ENCODE results near the gene SCOC. TPM values are rescaled to one million over a fixed set of nuclear protein-coding genes. Genes with fewer than 3 reads are reported as not detected.

Gene SCOC
- total RNA-seq: 47.9 TPM

GRCh38 chr4:140373328-140374129 lies at the start of gene SCOC:
TSS of gene SCOC (plus strand) at chr4:140373646. CDS start at chr4:140379171, 5,525 bp downstream.

DNA sequence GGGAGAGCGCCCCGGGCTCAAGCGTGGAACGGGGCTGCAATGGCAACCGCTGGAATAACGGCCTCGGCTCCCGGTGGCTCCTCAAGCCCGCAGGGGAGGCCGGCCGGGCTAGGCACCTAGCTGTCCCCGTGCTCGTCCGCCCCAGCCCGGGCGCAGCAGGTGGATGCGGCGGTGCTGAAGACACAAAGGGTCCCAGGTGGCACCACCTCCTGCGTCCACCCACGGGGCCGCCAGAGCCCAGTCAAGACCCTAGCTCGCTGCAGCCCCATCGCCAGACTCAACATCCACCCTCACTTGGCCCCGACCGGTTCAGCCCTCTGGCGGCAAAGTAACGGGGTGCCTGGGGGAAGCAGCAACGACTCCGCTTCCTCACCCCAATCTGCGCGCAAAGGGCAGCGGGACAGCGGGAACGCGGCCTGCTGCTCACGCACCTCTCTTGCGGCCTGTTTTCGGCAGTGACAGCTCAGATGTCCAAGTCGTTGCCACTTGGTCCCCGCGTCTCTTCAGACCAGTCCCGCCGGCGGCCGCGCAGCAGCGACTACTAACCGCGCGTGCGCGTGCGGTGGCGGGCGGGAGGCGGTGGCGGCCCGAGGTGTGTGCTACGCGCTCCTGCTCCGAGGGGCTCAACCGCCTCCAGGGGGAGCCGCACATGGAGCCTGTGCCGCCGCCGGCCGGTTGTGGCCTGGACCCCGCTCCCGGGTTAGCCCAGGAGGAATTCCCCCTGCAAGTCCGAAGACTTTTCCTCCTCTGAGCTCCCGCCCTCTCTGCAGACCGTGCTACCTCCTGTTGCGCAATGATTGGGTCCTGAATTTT lies 53.9 kb downstream of the SCOC start, which contains the start of gene CLGN:
Gene CLGN (minus strand): TSS at position 543 of the 813 bp plus-strand sequence. CDS start 14,570 bp downstream, outside the sequence.

Other genes starting within 250 kb of the SCOC start
- gene MAML3, start 219.5 kb upstream of the SCOC start, total RNA-seq: 15.5 TPM
- gene CLGN, start 54.0 kb downstream of the SCOC start, total RNA-seq: 0.47 TPM
- not detected for gene MGAT4D, start 124.6 kb downstream of the SCOC start, total RNA-seq
- 24.8 TPM for gene ELMOD2, start 150.5 kb downstream of the SCOC start, total RNA-seq
- gene UCP1, start 195.3 kb downstream of the SCOC start, total RNA-seq: not detected